ENCODE data around the gene UCN.

Gene UCN

DNA sequence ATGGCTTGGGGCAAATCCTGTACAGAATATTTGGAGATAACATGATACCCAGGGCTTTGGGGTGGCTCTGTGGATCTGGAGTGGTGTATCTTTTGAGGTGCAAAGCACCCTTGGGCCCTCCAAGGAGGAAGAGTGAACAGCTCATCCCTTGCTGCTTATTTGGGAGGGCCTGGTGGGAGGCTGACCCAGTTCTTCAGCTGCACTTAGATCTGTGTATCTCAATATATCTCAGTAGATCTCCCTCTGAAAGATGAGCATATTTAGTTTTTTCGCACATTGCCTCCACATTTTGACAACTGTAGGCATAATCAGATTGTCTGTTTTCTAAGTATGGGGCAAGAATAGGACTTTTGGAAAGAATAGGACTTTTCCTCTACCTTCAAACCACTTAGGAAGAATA lies 23.2 kb downstream of the UCN start:
- H3K9me2 ChIP-seq (replicated peaks; ENCODE audit: insufficient read depth, low read length), result no peaks in the 10 kb centered on the region
- H3K4me3 ChIP-seq (ENCODE audit: low read length), result no peak overlapping the region

DNA sequence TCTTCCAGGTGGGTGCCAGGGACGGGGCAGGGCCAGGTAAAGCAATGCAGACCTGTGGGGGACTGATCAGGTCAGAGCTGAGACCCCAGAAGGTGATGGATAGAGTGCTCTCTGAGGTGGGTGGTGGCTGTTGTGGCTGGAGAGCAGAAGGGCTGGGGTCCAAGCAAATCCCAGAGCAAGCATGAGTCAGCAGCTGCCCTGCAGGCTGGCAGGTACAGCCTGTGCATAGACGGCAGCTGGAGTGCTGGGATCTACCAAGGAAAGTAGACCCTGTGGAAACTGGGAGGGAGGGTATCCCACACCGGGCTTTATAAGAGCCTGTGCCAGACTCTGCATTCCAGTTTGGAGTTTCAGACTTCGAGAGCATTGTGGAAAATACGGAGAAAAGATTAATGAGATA lies 25.4 kb downstream of the UCN start:
- Histone ChIP-seq H3F3A (ENCODE audit: insufficient read depth, low read length) (no peaks in the 10 kb centered on the region), H3K79me2 (ENCODE audit: low read length) (no peaks in the 10 kb centered on the region), H3K4me1 (ENCODE audit: low read length) (no peaks in the 10 kb centered on the region), H4K20me1 (ENCODE audit: insufficient read depth, low read length) (no peaks in the 10 kb centered on the region), H3K27me3 (replicated peaks; ENCODE audit: insufficient read depth, low read length) (no peaks in the 10 kb centered on the region), H3K27ac (ENCODE audit: low read length) (no peak overlapping the region), H3K36me3 (replicated peaks; ENCODE audit: insufficient read depth, low read length) (no peaks in the 10 kb centered on the region), H3K4me3 (ENCODE audit: low read length) (no peak overlapping the region), H3K4me2 (ENCODE audit: low read depth, low read length) (no peak overlapping the region), H2AFZ (ENCODE audit: low read length) (no peak overlapping the region), H3K9me2 (replicated peaks; ENCODE audit: insufficient read depth, low read length) (no peaks in the 10 kb centered on the region), H3K9me3 (replicated peaks; ENCODE audit: insufficient read depth, low read length) (no peaks in the 10 kb centered on the region), H3K9ac (ENCODE audit: low read length) (no peak overlapping the region)
- no peak for DNase-seq
- TF ChIP-seq, protein P1, sequence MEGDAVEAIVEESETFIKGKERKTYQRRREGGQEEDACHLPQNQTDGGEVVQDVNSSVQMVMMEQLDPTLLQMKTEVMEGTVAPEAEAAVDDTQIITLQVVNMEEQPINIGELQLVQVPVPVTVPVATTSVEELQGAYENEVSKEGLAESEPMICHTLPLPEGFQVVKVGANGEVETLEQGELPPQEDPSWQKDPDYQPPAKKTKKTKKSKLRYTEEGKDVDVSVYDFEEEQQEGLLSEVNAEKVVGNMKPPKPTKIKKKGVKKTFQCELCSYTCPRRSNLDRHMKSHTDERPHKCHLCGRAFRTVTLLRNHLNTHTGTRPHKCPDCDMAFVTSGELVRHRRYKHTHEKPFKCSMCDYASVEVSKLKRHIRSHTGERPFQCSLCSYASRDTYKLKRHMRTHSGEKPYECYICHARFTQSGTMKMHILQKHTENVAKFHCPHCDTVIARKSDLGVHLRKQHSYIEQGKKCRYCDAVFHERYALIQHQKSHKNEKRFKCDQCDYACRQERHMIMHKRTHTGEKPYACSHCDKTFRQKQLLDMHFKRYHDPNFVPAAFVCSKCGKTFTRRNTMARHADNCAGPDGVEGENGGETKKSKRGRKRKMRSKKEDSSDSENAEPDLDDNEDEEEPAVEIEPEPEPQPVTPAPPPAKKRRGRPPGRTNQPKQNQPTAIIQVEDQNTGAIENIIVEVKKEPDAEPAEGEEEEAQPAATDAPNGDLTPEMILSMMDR (IDR thresholded peaks at IDR 0.05; ENCODE audit: low read length), result no peak
- TF ChIP-seq EZH2phosphoT487 (IDR thresholded peaks at IDR 0.05; ENCODE audit: low read length), result no peak
- no peak for TF ChIP-seq EZH2 (optimal IDR thresholded peaks at IDR 0.05; ENCODE audit: low read depth, low read length)

More for the DNA sequence above, 23.2 kb downstream of the UCN start:
- H3K4me1 ChIP-seq (ENCODE audit: low read length), result no peaks in the 10 kb centered on the region
- no peaks in the 10 kb centered on the region for H3K9me3 ChIP-seq (replicated peaks; ENCODE audit: insufficient read depth, low read length)
- H3K27me3 ChIP-seq (replicated peaks; ENCODE audit: insufficient read depth, low read length), result no peaks in the 10 kb centered on the region
- no peaks in the 10 kb centered on the region for H3K36me3 ChIP-seq (replicated peaks; ENCODE audit: insufficient read depth, low read length)
- no peak overlapping the region for H2AFZ ChIP-seq (ENCODE audit: low read length)
- no peak overlapping the region for H3K9ac ChIP-seq (ENCODE audit: low read length)
- no peak overlapping the region for H3K4me2 ChIP-seq (ENCODE audit: low read depth, low read length)
- no peak for DNase-seq
- no peak overlapping the region for H3K27ac ChIP-seq (ENCODE audit: low read length)
- TF ChIP-seq, protein P1 (IDR thresholded peaks at IDR 0.05; ENCODE audit: low read length), result no peak
- TF ChIP-seq EZH2 (optimal IDR thresholded peaks at IDR 0.05; ENCODE audit: low read depth, low read length) (no peak), EZH2phosphoT487 (IDR thresholded peaks at IDR 0.05; ENCODE audit: low read length) (no peak)
- no peaks in the 10 kb centered on the region for H4K20me1 ChIP-seq (ENCODE audit: insufficient read depth, low read length)
- no peaks in the 10 kb centered on the region for H3F3A ChIP-seq (ENCODE audit: insufficient read depth, low read length)
- H3K79me2 ChIP-seq (ENCODE audit: low read length), result no peaks in the 10 kb centered on the region

DNA sequence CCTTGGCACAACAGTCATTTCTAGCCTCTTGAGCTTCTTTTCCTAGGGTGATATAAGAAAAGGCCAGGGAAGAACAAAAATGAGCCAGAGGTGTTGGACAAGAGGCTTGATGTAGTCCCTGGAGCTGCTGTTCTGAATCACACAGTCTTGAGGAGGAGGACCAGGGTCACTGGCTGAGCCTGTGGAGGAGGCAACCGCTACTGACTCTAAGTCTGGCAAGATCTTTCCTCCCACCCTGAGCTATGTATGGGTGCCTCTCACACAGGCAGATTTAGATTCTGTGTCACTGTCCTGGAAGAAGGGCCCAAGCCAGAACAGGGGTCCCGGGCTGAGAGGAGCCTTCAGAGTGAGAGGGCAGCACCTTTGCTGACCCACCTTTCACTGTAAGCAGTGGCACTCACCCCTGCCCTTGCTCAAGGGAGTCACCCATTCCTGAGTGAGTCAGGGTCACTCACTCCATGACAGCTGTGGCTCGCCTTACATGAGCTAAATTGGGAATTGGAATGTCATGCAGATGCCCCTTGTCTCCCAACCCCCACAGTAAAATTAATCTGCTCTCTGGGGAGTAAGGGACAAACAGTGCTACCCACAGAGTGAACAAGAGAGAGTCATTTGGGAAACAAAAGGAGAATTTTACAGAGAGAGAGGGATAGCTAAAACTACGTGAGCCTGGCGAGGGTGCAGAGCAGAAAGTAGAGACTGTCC lies 26.2 kb downstream of the UCN start, which contains the start of gene TRIM54:
TRIM54 (plus strand) TSS at position 575 of the 705 bp plus-strand sequence. CDS start 303 bp downstream, outside the sequence.
- Histone ChIP-seq H3K9me3 (replicated peaks; ENCODE audit: insufficient read depth, low read length) (no peaks in the 10 kb centered on the region), H3K4me3 (ENCODE audit: low read length) (no peak within 1 kb of the TSS), H3K9ac (ENCODE audit: low read length) (no peak within 1 kb of the TSS), H3F3A (ENCODE audit: insufficient read depth, low read length) (no peaks in the 10 kb centered on the region), H3K79me2 (ENCODE audit: low read length) (no peaks in the 10 kb centered on the region), H3K27ac (ENCODE audit: low read length) (no peak within 1 kb of the TSS), H3K4me1 (ENCODE audit: low read length) (no peaks in the 10 kb centered on the region), H2AFZ (ENCODE audit: low read length) (no peak within 1 kb of the TSS), H3K4me2 (ENCODE audit: low read depth, low read length) (no peak within 1 kb of the TSS), H3K27me3 (replicated peaks; ENCODE audit: insufficient read depth, low read length) (no peaks in the 10 kb centered on the region), H4K20me1 (ENCODE audit: insufficient read depth, low read length) (no peaks in the 10 kb centered on the region), H3K9me2 (replicated peaks; ENCODE audit: insufficient read depth, low read length) (no peaks in the 10 kb centered on the region), H3K36me3 (replicated peaks; ENCODE audit: insufficient read depth, low read length) (no peaks in the 10 kb centered on the region)
- TF ChIP-seq EZH2 (optimal IDR thresholded peaks at IDR 0.05; ENCODE audit: low read depth, low read length) (no peak), EZH2phosphoT487 (IDR thresholded peaks at IDR 0.05; ENCODE audit: low read length) (no peak)
- TF ChIP-seq, protein P1 (IDR thresholded peaks at IDR 0.05; ENCODE audit: low read length), result no peak
- no peak for DNase-seq

All from MM.1S (cell line).